ENCODE measurements around the gene DHX15.

Gene DHX15

GRCh38 chr4:24584211-24584850 is at the start of gene DHX15:
TSS of gene DHX15 (minus strand) at chr4:24584554. CDS start at chr4:24584393, 161 bp downstream.
- peak within 1 kb of the TSS; percentile 96 for H3K4me3 ChIP-seq (ENCODE audit: low read length)
- peak; percentile 99 for DNase-seq (ENCODE audit: low read depth)
- TF ChIP-seq CTCF (IDR thresholded peaks at IDR 0.05; ENCODE audit: insufficient read depth, low read depth, low read length, missing control alignments): no peak

GRCh38 chr4:24632011-24632410 is 47.7 kb upstream of the DHX15 start:
- no peak for DNase-seq (ENCODE audit: low read depth)

GRCh38 chr4:24630937-24631336 is 46.6 kb upstream of the DHX15 start:
- TF ChIP-seq CTCF (IDR thresholded peaks at IDR 0.05; ENCODE audit: insufficient read depth, low read depth, low read length, missing control alignments): no peak
- no peak for DNase-seq (ENCODE audit: low read depth)
- H3K4me3 ChIP-seq (ENCODE audit: low read length): no peak overlapping the region

More at GRCh38 chr4:24632011-24632410, 47.7 kb upstream of the DHX15 start:
- no peak overlapping the region for H3K4me3 ChIP-seq (ENCODE audit: low read length)
- no peak for TF ChIP-seq CTCF (IDR thresholded peaks at IDR 0.05; ENCODE audit: insufficient read depth, low read depth, low read length, missing control alignments)

DNA sequence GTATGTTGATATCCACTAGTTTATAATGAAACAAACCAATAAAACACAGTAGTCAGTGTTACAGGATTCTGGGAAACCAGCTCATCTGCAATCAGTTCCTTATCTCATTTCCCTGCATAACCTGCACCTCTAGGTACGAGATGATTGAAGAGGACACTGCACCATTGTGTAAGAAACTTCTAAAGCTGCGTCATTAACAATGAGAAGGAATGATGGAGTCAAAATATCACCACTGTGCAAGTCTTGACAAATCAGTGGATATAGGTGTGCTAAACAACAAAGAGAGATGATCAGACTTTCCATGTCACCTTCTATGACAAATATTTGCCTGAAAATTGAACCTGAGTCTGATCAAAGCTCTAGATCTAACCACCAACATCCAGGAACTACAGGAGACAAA is 40.7 kb upstream of the DHX15 start:
- no peak overlapping the region for H3K4me3 ChIP-seq (ENCODE audit: low read length)
- DNase-seq (ENCODE audit: low read depth): peak; percentile 75
- no peak for TF ChIP-seq CTCF (IDR thresholded peaks at IDR 0.05; ENCODE audit: insufficient read depth, low read depth, low read length, missing control alignments)

DNA sequence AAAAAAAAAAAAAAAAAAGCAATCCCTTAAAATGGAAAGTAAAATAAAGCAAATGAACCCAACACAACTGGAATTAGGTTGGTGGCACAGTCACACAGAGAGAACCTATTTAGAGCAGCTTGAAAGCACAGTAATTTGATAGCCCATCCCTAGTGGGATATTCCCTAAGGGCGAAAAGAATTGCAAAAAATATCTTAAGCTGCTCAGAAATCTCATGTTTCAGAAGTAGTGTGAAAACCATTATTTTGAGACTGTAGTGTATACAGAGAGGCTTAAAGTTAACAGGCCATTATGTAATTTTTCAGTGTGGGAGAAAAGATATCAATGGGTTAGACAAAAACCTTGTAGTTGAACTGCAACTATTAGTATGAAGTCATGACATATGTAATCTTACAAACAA is 40.0 kb upstream of the DHX15 start:
- no peak for DNase-seq (ENCODE audit: low read depth)
- H3K4me3 ChIP-seq (ENCODE audit: low read length): no peak overlapping the region
- TF ChIP-seq CTCF (IDR thresholded peaks at IDR 0.05; ENCODE audit: insufficient read depth, low read depth, low read length, missing control alignments): no peak

DNA sequence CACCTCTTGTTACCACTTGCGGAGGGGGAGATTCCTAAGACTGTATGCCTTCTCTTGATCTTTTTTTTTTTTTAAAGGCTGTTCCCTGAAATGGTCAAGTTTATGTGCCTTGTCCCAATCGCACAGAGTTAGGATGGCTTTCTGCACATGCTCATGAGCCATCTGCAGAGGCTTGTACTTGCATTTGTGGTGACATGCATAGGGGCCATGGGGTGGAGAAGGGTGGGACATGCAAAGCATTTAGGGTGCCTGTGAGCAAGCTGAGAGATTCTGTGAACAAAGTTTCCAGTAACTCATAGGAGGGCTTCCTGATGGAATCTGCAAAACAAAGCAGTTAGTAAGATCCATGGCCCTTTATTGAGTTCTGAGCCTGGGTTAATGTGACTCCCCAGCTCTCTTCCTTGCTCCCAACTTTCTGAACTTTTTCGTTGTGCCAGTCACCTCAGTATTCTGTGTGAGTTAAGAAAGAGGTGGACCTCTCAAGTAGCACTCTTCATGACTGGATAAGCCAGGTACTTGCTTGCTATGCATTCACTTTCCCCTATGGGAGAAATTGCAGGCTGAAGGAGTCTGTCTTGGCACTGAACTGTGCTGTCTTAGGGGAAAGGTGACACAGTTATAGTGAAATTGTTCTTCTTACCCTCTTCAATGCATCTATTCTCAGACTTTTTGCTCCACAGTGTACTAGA is 37.9 kb upstream of the DHX15 start:
- no peak for TF ChIP-seq CTCF (IDR thresholded peaks at IDR 0.05; ENCODE audit: insufficient read depth, low read depth, low read length, missing control alignments)

More for the DNA sequence above, 37.9 kb upstream of the DHX15 start:
- DNase-seq (ENCODE audit: low read depth): no peak
- H3K4me3 ChIP-seq (ENCODE audit: low read length): no peak overlapping the region
